Measurements from ENCODE around the gene C3orf18.

C3orf18 gene

DNA sequence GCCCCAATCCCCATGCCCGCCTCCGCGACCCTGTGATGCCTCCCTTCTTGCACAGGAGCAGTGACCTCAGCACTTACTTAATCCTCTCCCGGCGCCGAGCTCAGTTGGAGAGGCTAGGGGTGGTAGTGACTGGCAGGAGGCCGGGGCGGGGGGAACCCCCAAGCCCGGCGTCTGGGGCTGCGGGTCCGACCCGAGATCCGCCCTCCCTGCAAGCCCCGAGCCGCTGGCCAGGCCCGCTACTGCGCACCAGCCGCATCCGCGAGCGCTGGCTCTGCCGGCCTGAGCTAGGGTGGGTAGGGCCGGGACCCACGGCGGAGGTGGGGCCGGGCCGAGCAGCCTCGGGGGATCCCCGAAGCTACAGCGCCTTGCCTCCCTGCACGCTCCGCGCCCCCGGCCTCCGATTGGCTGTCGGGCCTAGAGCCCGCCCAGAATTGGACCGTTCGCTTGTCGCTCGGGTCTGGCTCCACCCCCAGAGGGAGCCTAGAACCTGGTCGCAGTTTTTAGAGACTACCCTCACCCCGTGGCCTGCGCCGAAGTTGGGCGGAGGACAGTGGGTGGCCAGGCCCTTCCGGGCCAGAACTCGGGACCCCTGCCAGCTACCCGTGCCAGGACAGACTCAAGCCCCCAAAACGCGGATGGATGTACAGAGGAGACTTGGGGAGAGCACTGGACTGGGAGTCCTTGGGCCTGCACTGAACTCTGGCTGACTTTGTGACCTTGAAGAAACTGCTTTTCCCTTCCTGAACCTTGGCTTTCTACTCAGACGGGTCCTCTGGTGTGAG is at the start of gene C3orf18:
C3orf18 (minus strand) TSS at position 362 of the 782 bp plus-strand sequence. CDS start 2,048 bp downstream, outside the sequence.
- DNase-seq = peak; percentile 78

DNA sequence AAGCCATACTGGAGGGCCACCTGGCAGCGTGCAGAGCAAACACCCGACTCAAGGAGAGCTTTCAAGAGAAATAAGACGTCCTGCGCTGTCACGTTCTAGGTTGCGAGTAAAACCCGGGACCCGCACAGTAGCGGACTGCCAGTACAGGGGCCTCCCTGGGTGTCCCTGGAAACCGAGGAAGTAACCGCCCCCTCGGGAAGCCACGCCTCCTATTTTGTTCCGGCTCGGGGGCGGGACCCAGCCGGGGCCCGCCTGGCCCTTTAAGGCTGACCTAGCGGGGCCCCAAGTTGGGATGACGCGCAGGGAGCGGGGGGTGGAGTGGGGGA is 49.2 kb upstream of the C3orf18 start:
- peak; percentile 51 for DNase-seq

GRCh38 chr3:50616003-50616769 is 48.6 kb upstream of the C3orf18 start:
- DNase-seq = no peak

DNA sequence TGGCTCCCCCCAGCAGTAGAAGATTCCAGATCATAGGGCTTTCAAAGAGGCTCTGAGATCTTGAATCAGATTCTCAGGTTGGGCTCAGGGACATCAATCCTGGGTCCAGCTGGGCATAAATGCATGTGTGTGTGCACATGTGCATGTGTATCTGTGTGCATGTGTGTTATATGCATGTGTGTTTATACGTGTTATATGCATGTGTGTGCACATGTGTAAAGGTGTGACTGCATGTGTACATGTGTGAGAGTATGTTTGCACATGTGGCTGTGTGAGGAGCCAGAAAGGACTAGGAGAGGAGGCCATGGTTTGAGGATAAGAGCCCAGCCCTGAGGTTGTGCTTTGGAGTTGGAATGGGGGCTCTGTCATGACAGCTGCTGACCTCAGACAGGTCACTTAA is 47.6 kb upstream of the C3orf18 start:
- DNase-seq = no peak

DNA sequence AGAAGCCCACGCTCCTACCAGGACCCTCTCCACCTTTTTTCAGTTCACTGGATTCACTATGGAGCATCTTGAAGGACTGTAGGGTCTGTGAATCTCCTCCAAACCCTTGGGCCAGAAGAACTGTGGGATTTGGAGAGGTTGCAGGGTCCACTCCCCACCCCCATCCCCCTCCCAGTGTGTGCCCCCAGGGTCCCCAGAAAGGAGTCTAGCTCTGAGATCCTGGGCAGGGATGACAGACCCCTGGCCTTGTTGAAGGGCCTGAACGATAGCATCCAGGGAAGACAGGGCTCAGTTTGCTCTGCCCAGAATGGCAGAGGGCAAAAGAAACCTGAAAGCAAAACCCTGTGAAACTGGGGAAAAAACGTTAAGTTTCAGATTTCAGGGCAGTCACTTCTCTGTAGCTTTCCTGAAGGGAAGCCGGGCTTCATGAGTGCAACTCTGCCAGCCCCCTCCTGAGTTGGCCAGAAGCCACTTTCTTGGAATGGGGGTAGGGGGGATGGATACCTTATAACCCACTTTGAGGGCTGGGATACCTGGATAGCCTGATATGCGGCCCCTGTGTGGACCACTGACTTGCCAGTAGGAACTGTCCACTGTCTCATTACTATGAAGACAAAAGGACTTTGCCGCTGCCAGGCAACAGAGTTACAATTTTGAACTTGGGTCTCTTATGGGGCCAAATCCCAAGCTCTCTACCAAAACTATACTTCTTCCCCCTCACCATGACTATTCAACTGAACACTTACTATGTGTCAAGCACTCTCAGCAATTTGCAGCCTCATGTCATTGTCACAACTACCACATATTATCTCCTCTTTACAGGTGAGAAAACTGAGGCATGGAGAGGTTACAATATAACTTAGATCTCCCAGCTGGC is 45.7 kb upstream of the C3orf18 start:
- DNase-seq = no peak

DNA sequence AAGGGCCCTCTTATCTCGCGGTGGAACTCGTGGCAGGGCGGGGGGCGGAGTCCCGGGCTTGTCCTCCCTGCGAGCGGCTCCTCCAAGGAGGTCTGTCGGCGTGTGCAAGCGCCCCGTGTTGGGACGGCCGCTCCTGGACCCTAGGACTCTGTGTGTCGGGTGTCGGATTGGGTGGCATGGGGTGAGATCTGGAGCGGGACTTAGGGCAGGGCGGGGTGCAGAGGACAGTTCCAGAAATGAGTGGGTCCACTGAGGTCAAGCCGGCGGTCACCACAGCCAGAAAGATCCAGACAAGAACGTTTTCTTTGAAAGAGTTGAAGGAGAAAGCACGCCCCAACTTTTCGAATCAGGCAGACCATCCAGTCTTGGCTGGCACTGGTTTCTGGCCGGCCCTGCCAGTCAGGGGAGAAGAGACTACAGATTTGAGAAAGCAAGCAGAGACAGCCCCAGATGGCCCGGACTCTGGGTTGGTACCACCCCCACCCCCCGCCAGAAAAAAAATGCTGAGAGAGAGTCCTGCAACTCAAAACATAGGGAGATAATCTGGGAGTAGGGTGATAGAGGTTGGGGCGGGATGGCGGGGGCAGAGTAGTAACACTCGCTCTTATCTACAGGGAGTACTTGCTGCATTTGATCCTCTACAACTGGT is 44.8 kb upstream of the C3orf18 start:
- DNase-seq = no peak

DNA sequence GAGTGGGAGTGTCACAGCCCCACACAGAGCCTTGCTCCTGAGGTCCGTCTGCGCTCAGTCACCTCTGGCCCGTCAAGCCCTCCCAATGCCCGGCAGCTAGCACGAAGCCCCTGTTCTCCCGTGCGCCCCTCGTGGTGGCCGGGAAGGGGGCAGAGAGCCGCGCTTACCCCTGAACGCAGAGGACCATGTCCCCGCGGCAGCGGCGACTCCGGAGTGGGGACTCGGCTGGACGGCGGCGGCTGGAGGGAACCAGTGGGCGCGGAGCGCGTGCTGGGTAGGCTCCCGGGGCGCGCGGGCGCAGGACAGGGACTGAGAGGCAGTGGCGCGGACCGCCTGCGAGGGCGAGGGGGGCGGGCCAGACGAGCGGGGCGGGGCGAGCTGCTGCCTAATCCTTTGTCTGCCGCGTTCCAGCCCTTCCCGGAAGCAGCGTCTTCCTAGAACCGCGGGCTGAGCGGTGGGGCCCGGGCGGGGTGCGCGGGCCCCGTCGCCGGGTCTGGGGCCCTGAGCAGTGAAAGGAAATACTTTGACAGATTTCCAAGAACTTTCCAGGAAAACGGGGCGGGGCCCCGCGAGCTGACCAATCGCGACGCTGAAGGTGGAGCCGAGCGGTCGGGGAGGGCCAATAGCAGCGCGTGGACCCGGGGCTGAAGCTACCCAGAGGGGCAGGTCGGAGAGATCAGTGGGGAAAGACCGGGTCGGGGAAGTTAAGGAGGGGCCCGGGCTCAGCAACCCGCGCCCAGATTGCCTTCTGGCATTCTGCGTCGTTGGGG is 44.1 kb upstream of the C3orf18 start, which contains the start of gene CISH:
CISH (minus strand) TSS at position 311 of the 770 bp plus-strand sequence; CDS start at position 187, 124 bp downstream.
- DNase-seq = peak; percentile 94

GRCh38 chr3:50610992-50611463 is 43.5 kb upstream of the C3orf18 start:
- DNase-seq = no peak

GRCh38 chr3:50610181-50610971 is 42.8 kb upstream of the C3orf18 start:
- DNase-seq = no peak

GRCh38 chr3:50609763-50610085 is 42.2 kb upstream of the C3orf18 start:
- DNase-seq = no peak

GRCh38 chr3:50609071-50609762 is 41.7 kb upstream of the C3orf18 start:
- DNase-seq = no peak

DNA sequence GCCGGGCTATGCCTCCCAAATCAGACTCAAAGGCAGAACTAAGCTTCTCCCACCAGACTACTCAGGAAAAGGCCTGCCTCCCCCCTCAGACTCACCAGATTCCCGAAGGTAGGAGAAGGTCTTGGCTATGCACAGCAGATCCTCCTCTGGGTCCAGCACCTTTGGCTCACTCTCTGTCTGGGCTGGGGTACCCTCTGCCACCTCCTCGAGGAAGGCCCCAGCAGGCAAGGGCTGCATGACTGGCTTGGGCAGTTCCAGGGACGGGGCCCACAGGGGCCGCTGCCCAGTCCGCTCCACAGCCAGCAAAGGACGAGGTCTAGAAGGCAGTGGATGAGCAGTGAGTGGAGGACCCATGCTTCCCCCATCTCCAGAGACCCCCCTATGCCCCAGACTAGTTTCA is 40.7 kb upstream of the C3orf18 start:
- DNase-seq = no peak

GRCh38 chr3:50607271-50608091 is 39.9 kb upstream of the C3orf18 start:
- DNase-seq = no peak

DNA sequence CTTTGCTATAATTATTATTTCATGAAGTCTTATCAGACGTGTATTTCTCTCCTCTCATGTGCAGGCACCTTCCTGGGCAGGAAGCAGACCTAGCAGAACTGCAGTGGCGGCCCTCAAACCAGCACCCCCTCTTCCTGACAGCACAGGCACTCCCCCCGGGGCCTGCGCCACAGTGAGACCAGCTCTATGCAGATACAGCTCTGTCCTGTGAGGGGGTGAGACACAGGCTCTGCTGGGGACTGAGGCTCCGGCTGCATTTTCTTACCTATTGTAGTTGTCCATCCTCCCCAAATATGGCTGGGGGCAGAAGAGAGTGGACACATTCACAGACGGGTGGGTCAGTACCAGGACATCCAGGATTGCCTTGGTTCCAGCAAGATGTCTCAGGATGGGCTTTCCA is 39.0 kb upstream of the C3orf18 start:
- DNase-seq = no peak

GRCh38 chr3:50605901-50606326 is 38.4 kb upstream of the C3orf18 start:
- no peak for DNase-seq

DNA sequence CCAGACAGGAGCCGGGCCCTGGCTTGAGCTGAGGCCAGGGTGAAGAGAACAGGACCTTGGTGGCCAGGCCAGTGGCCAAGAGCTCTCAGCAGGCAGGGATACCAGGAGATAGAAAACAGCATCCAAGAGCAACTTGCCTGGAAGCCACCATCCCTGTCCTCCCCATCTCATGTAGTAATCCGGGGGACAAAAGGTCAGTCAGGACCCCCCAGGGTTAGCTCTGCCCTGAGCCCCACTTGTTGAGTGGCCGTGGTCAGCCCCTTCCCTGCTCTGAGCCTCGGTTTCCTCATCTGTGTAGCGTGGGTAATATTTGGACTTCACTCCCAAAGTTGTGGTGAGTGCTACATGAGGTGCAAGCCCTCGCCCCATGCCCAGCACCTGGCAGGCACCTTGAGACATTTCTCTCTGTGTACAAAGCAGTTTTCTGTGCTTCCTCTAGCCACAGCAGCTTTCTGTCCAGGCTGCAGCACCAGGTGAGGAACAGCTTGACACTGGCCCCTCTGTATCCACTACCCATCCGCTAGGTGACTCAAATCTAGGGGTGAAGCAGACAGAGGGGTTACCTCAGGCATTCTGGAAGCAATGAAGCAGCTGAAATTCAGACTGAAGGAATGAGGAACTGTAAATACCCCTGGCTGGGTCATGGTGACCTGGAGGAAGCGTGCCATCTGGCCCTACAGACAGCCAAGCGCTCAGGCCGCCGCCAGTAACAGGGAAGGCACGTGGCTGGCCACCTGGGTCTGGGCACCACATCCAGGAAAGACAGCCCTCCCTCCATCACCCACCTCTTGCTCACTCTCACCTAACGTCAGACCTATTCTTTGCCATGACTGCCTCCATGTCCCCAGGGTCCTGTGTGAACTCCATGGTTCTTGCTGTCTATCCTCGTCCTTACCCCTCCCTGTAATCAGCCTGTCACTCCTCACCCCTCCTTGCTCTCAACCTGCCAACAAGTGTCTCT is 37.4 kb upstream of the C3orf18 start:
- no peak for DNase-seq

- no peak for DNase-seq
Observed at GRCh38 chr3:50604110-50604621, 36.6 kb upstream of the C3orf18 start.
